GM12891 (cell line): ENCODE measurements around the gene PLAA.
A peak's percentile ranks its signal among the peaks of the same experiment; 100 is the strongest.

Experiments
- POLR2A ChIP-seq: IDR thresholded peaks from 2 replicates; pipeline ENCODE4 v1.6.1; 2011; ENCODE audit warnings: low read depth, low read length, control low read depth
- POLR2AphosphoS5 ChIP-seq: IDR thresholded peaks from 2 replicates; pipeline ENCODE4 v1.6.1; 2011; ENCODE audit warnings: low read depth, low read length, control low read depth

DNA sequence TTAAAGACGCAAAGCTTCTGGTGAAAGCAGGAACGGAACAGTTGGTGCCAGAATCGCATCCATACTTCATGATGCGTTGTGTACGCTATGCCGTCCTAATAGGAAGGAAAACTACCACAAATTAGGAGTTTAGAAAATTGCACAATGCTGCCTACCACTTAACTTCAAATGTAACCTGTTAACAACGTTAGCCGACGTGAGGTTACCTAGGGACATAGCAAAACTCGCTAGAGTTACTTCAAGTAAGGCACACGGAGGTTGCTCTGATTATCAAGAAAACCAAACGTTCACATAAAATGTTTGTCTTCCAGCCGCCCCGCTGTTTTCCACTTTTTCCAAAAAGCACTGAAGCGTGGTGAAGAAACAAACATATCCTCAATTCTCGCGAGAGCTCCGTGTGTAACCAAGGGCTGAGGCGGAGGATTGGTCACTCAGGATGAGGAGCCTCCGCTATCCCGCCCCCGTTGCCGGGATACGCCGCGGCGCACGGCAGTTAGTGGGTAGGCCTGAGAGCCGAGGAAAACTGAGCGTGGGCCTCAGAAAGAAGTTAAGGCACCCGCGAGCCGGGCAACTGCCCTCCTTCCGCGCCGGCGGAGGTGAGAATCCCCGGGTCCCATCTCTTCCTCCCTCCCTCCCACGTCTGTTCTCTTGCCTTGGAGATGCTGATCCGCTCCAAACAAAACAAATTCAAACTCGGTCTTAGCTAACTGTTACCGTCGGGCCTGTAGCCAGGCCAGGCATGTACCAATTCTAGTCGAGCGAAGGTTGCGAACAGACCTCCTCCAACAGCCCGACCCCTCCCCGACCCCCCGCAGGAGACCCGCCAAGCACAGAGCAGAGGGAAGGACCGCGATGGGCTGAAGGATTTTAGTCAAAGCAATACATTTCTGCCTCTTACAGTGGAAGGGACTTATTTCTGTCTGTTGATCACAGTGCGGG, 9.1 kb upstream of the PLAA start, which contains the start of gene IFT74:
- TF ChIP-seq POLR2A, result peak; percentile 71
- TF ChIP-seq POLR2AphosphoS5, result peak; percentile 64; the same call in 1 of the 2 replicates
